Measurements from ENCODE around the gene SYNC. TPM values are rescaled to one million over a fixed set of nuclear protein-coding genes. Genes with fewer than 3 reads are reported as not detected.

SYNC gene
- total and polyA plus RNA-seq, 9 of the 15 experiments (the other 6 are each of a cell fraction or from before 2014, with no cell fraction given) = 0.49 to 1.1 (median 0.87) TPM

DNA sequence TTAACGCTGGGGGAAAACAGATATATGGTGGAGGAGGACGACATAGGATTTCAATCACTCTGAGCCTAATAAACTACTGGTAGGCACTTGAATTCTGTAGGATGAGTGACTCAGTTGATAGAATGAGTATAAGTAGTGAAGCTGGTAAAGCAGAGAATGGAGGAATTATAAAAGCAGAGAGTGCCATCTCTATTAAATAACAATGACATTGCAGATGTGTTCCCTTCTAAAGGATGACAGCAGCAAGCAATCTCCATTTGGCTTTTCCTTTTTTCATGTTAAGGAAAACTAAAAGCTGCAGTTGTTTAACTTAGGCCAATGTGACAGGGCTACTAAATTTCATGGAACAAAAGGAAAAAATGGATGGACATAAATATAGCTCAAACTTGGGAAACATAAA lies 69.7 kb downstream of the SYNC start:
- CTCF ChIA-PET (ENCODE audit: low intra/inter-chr PET ratio) = no interaction called here
- in situ Hi-C loops (cut with MboI) = no loop called here
- no peak overlapping the region for H3K9ac ChIP-seq (ENCODE audit: insufficient read depth in 1 of 2, low read depth in 2 of 2, low read length in 2 of 2)
- H3K27me3 ChIP-seq (ENCODE audit: control insufficient read depth in 2 of 2, insufficient read depth in 2 of 2, low read length in 2 of 2) = no peaks in the 10 kb centered on the region
- H3K4me1 ChIP-seq (replicated peaks in 1 of 2; ENCODE audit: control insufficient read depth in 2 of 2, insufficient read depth in 2 of 2, low read length in 2 of 2) = peaks cover 2 to 7% of the 10 kb centered on the region in 2 experiments; a peak in 2 of 5 replicates
- no peak for ATAC-seq
- H3K79me2 ChIP-seq (ENCODE audit: control insufficient read depth, insufficient read depth, low read length) = peaks cover 20% of the 10 kb centered on the region; the same call in 2 of the 3 replicates
- no TSS peak for BruUV-seq (replicated peaks)
- 72% methylated on average over 2 of the region's 2 CpGs for WGBS (ENCODE audit: insufficient coverage, low coverage, missing lambda C conversion rate)
- H3K9me3 ChIP-seq (replicated peaks; ENCODE audit: control insufficient read depth, insufficient read depth, low read depth, low read length) = no peaks in the 10 kb centered on the region
- H3K27ac ChIP-seq (ENCODE audit: extremely low read depth, low read depth, low read length) = no peak overlapping the region
- H2AFZ ChIP-seq (ENCODE audit: low read depth, low read length) = no peak overlapping the region
- FAIRE-seq = no peak
- intact Hi-C loops (cut with micrococcal nuclease) = no loop called here
- no peak overlapping the region for H3K4me2 ChIP-seq (ENCODE audit: insufficient read depth, low read length)
- H3K9me1 ChIP-seq (ENCODE audit: control insufficient read depth, insufficient read depth, low read length) = no peaks in the 10 kb centered on the region
- POLR2A ChIA-PET = interaction anchor here (0.5 to 2.3 kb wide), 5 partner anchors 8 to 170 kb away, joined by 3 to 7 read pairs (median 3); partner anchors contain the start of gene RBBP4
- H4K20me1 ChIP-seq (replicated peaks; ENCODE audit: control insufficient read depth, insufficient read depth, low read length) = no peaks in the 10 kb centered on the region
- H3K4me3 ChIP-seq = no peak overlapping the region
- no peak for DNase-seq (ENCODE audit: extremely low read depth in 1 of 4, low spot score in 3 of 4)
- H3K36me3 ChIP-seq (ENCODE audit: control insufficient read depth, insufficient read depth, low read length) = peaks cover 53% of the 10 kb centered on the region; the same call in 2 of the 3 replicates
- TF ChIP-seq ETV1 (tag; conservative IDR thresholded peaks at IDR 0.05; ENCODE audit: low read depth) (no peak), TBP (optimal IDR thresholded peaks at IDR 0.05; ENCODE audit: low read depth, low read length) (no peak), TAF7 (tag; IDR thresholded peaks at IDR 0.05) (no peak), TAF1 (IDR thresholded peaks at IDR 0.05; ENCODE audit: control insufficient read depth, extremely low read depth, insufficient read depth, low read length, severe bottlenecking) (no peak)
- TF ChIP-seq, protein P1, sequence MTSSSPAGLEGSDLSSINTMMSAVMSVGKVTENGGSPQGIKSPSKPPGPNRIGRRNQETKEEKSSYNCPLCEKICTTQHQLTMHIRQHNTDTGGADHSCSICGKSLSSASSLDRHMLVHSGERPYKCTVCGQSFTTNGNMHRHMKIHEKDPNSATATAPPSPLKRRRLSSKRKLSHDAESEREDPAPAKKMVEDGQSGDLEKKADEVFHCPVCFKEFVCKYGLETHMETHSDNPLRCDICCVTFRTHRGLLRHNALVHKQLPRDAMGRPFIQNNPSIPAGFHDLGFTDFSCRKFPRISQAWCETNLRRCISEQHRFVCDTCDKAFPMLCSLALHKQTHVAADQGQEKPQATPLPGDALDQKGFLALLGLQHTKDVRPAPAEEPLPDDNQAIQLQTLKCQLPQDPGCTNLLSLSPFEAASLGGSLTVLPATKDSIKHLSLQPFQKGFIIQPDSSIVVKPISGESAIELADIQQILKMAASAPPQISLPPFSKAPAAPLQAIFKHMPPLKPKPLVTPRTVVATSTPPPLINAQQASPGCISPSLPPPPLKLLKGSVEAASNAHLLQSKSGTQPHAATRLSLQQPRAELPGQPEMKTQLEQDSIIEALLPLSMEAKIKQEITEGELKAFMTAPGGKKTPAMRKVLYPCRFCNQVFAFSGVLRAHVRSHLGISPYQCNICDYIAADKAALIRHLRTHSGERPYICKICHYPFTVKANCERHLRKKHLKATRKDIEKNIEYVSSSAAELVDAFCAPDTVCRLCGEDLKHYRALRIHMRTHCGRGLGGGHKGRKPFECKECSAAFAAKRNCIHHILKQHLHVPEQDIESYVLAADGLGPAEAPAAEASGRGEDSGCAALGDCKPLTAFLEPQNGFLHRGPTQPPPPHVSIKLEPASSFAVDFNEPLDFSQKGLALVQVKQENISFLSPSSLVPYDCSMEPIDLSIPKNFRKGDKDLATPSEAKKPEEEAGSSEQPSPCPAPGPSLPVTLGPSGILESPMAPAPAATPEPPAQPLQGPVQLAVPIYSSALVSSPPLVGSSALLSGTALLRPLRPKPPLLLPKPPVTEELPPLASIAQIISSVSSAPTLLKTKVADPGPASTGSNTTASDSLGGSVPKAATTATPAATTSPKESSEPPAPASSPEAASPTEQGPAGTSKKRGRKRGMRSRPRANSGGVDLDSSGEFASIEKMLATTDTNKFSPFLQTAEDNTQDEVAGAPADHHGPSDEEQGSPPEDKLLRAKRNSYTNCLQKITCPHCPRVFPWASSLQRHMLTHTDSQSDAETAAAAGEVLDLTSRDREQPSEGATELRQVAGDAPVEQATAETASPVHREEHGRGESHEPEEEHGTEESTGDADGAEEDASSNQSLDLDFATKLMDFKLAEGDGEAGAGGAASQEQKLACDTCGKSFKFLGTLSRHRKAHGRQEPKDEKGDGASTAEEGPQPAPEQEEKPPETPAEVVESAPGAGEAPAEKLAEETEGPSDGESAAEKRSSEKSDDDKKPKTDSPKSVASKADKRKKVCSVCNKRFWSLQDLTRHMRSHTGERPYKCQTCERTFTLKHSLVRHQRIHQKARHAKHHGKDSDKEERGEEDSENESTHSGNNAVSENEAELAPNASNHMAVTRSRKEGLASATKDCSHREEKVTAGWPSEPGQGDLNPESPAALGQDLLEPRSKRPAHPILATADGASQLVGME (CRISPR knock-in tag; IDR thresholded peaks at IDR 0.05) = no peak

Data from K562 (cell line).